Adrenal gland (tissue), 5 donors: ENCODE results near the gene CIB2.

ENCODE experiments used
- CTCF ChIP-seq, 6 experiments: fragments of 450-650 bp in 4 of 6; fragments of 200-600 bp in 2 of 6; sonication (generic) in 1 of 6; IDR thresholded peaks; 1 replicate in 5 of 6; 2 replicates in 1 of 6; pipeline versions ENCODE4 v1.5.1 to v1.8.0; 2016 to 2021; ENCODE audit warnings: antibody characterized with exemption in 6 of 6, mild to moderate bottlenecking in 2 of 6, moderate library complexity in 1 of 6
- POLR2A ChIP-seq, 2 donors: fragments of 450-650 bp; IDR thresholded peaks; one replicate each; pipeline ENCODE4 v1.6.1; 2017; ENCODE audit warnings: antibody characterized with exemption in 2 of 2, mild to moderate bottlenecking in 2 of 2, moderate library complexity in 1 of 2
- donor health status: DM: no; HTN: no; CAD: no.

GRCh38 chr15:78063217-78063616 is 68.0 kb downstream of the CIB2 start:
- TF ChIP-seq CTCF (IDR thresholded peaks at IDR 0.05) = no peak
- no peak for TF ChIP-seq POLR2A (IDR thresholded peaks at IDR 0.05)
